Skin of body (tissue), 2 donors: ENCODE results near the gene PHRF1. TPM values are rescaled to one million over a fixed set of nuclear protein-coding genes. Genes with fewer than 3 reads are reported as not detected.

Source experiments
- DNase-seq: peaks from one replicate; lab custom pipeline; 2025; lab: John Stamatoyannopoulos, UW
- total RNA-seq: library from RNA; depleted of rRNA; stranded (reverse); fragments of >200 nt; gene quantifications from one replicate; pipeline ENCODE4 v1.2.3, GENCODE V29; 2014

Gene PHRF1
- total RNA-seq, 1 donor from 2014 or later: 18.8 TPM

DNA sequence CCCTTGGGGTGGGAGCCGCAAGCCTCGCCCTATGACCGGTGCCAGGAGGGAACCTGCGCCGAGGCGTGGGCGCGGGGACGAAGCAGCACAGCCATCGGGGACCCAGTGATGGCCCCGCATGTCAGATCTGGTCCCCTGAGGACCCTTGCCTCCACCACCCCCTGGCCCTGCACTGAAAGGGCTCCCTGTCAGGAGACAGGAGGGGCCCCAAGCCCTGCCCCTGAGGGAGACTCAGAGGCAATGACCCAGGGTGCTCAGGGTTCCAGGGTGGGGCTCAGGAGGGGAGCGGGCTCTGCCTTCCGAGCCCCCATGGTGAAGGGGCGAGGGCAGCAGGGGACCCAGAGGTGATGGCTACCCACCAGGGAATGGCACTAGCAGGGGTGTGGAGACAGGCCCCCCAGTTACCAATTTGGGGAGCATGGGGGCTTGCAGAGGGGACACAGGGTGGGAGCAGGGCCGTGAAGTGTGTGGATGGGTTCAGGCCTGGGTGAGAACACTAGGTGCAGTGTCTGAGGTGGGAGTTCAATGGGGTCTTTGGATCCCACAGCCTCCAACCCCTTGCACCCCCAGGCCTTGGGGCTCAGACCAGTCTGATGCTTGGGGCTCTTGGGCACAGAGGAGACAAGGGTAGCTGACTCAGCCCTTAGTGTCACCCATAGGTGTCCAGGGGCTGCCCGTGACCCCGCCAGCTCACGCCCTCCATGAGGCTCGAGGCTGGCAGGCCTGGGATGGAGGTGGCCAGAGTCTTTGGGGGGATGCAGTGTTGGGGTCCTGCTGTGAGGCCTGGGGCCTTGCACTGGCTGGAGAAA is 38.4 kb upstream of the PHRF1 start:
- no peak for DNase-seq

DNA sequence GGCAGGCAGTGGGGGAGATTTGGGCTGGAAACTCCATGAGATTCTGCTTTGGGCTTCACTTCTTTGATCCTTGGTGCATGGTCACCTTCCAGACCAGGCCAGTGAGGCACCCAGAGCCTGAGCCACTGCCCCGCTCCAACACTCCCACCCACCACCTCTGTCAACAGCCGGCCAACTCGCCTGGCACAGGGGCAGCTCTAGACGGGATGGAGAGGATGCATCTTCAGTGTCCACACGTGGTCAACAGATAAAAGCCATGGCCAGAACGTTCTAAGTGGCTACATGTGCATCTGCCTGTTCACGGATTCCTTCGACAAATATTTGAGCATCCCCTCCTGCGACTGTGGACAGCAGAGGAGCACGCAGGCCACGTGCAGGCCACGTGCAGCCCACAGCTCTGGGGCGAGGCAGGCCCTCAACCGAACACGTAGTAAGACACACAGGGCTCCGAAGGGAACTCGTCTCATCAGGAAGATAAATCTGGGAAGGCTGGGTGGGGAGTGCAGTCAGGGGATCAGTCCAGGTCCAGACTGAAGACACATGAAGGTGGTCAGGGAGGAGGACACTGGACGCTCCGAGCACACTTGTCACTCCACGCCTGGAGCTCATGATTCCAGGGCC is 37.7 kb upstream of the PHRF1 start:
- no peak for DNase-seq

DNA sequence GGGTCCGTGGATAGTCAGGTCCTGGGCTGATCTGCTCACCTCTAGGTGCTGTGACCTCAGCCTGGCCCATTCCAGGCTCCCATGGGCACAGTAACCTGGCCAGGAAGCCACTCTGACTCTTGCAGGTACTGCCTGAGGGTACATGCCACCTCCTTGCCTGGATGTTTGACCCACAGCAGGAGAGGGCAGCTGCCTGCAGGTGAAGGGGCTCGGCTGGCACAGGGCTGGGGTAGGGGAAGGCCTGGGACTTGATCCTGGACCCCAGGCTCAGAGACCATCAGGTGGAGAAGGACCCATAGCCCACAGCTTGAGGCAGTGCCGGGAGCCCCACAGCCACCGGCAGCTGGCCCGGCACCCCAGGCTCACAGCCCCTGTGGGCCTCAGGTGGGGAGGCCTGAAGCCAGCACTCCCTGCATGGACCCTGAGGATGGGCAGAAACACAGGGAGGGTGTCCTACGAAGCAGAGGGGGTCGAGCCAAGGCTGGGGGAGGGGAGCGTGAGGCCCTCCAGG is 36.2 kb upstream of the PHRF1 start:
- DNase-seq: no peak

DNA sequence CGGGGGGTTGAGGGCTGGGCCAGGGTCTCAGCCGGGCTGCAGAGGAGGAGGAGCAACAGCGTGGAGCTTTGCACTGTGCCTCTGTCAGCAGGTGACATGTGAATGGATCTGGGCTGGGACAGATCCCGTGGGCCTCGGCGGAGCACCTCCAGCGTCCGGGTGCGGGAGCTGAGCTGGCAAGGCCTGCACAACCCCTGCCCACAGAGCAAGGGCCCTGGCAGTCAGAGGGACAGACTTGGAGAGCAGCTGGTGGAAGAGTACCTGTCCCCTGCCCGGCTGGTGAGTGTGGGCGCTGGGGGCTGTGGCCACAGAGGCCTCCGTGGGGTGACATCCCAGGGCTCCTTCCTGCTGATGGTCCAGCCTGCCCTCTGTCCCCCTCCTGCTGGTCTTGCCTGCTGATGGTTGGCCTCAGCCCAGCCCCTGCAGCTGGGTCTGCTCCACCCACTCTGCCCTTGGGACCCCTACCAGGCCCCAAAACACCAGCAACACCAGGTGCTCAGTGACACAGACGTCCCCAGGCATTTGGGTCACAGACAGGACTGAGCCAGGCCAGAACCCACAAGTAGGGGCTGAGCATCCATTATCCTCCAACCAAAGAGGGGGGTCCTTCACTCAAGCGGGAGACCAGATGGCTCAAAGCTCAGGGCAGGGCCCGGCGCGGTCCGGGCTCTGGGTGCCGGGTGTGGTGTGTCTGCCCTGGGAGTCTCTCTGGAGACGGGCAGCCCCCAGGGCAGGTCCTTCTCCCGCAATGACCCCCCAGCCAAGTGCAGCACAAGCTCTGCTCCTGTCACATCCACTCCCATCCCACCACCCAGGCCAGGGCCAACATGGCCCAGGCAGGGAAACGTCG is 35.5 kb upstream of the PHRF1 start:
- DNase-seq: no peak

DNA sequence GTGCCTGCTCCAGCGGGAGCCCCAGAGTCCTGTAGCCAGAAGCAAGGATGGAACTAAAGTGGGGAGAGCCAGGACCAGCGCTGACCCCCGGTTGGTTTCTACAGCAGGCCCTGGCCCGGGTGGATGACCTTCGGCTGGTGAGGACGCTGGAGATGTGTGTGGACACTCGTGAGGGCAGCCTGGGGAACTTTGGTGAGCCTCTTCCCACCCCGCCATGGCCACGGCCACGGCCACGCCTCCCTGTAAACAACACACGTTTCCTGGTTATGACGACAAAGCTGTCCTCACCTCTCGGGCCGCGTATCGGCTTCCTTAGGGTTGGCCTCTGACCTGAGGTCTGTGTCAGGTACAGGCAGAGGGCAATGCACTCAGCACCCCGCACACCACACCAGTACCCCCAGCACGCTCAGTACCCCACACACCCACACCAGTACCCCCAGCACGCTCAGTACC is 34.8 kb upstream of the PHRF1 start:
- DNase-seq: no peak

DNA sequence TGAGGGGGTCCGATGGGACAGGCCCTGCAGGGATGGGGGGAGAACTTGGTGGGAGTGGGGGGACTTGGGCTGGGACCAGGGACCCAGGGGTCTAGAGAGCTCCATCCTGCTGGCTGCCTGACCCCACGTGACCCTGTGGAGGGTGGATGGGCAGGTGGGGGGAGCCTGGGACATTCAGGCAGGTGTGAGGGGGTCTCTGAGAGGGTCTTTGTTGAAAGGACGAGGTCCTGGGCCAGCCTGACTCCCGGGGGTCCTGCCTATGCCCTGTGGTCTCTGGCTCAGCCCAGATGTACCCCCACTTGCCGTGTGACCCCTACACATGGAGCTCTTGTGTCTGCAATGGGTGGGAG is 31.5 kb upstream of the PHRF1 start:
- DNase-seq: no peak

DNA sequence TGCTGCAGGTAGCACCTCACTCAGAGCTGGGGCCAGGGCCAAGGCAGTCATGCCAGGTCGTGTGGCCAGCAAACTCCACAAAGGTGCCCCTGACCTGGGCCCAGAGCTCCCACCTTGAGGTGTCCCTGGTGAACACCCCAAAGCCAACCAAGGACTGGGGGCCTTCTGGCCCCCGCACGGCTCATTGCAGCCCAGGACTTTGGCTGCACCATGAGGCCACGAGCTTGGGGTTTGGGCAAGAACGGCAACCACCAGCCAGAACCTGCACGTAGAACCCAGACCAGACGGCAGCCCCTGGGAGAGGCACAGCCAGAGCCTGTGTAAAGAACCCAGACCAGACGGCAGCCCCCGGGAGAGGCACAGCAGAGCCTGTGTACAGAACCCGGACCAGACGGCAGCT is 31.1 kb upstream of the PHRF1 start:
- no peak for DNase-seq

DNA sequence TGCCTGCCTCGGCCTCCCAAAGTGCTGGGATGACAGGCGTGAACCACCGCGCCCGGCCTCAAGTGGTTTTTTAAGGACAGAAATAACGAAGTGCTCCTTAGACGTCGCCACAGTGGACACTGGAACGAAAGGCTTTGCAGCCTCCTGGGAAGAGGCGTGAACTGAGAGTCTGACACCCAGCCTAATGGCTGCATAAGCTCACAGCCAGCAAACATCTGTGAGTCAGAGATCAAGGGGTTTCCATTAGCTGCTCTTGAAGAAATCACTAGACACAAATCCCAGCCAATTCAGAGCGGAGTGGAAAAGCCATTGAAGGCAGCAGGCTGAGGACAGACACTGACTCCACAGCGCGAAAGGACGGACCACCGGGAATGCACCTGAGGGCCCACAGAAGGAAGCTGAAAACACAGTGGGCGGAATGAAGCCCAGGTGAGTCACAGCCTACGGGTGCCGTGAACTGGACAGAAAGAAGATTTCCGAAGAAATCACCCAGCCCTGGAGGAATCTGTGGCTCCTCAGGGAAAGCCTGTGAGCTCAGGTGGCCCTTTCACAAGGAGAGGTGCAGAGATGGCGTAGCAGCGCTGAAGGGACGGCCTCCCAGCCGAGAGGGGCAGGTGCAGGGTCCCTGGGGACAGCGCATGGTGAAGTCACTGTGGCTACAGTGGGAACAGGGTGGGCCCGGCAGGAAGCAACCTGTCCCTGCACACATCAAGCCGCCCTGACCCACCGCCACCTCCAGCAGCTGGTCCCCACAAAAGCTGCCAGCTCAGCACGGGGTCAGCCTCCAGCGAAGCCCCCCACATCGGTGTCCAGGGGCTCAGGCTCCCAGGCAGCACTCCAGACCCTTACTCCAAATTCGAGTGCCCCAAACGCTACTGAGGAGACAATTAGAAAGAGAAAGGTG is 27.3 kb upstream of the PHRF1 start:
- no peak for DNase-seq

DNA sequence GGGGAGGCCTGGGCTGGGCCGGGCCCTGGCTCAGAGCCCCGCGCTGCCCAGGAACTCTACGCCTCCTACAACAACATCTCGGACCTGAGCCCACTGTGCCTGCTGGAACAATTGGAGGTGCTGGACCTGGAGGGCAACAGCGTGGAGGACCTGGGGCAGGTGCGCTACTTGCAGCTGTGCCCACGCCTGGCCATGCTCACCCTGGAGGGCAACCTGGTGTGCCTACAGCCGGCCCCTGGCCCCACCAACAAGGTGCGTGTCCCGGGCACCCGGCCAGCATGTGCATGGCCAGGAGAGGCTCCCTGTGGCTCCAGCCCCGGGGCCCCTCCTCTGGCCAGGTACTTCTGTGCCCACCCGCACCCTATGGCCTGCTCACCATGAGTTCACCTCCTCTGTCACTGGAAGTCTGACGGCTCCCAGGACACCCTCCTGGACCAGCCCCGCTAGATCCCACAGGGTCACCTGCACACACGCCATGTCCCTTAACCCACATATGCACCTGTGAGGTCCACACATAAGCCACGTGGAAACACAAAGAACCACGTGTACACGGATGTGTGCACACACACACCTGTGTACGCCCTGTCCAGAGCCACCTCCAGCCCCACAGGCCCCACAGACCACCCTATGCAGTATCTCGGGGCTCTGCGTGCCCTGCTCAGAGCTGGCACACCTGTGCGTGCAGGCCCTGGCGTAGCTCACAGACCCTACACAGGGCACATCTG is 26.1 kb upstream of the PHRF1 start:
- DNase-seq: no peak

DNA sequence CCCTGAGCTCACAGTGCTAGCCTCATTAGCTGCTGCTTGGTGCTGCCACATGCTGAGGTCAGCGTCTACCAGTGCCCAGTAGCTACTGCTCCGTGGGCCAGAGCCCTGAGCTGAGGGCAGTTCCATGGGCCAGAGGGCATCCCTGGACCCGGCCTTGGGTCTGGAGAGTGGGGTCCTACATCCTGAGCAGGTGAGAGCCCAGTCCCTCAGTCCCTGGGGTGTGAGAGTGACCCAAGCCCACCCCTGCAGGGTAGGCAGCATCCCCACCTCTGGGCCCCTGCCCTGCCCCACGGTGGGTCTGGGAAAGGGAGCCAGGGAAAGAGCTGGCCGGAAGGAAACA is 25.6 kb upstream of the PHRF1 start:
- DNase-seq: no peak

DNA sequence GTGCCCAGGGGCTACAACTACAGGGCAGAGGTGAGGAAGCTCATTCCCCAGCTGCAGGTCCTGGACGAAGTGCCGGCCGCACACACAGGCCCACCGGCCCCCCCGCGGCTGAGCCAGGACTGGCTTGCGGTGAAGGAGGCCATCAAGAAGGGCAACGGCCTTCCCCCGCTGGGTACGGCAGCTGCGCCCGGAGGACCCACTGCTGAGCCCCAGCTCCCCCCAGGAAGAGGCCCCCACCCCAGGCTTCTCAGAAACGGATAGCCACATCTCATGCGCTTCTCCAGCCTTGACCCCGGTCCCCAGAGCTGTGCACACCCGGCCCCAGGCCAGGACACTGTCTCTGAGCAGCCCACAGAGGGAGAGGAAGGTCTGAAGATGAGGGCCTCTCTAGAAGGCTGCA is 25.1 kb upstream of the PHRF1 start:
- no peak for DNase-seq

DNA sequence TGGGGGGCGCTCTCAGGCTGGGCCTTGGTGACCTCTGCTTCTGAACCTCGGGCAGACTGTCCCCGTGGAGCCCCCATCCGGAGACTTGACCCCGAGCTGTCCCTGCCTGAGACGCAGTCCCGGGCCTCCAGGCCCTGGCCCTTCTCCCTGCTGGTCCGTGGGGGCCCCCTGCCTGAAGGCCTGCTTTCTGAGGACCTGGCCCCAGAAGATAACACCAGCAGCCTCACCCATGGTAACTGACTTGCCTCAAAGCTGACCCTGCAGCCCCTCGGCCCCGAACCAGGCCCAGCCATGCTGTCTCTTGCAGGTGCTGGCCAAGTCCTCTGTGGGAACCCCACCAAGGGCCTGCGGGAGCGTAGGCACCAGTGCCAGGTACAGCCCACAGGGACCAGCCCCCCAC is 24.7 kb upstream of the PHRF1 start:
- no peak for DNase-seq

DNA sequence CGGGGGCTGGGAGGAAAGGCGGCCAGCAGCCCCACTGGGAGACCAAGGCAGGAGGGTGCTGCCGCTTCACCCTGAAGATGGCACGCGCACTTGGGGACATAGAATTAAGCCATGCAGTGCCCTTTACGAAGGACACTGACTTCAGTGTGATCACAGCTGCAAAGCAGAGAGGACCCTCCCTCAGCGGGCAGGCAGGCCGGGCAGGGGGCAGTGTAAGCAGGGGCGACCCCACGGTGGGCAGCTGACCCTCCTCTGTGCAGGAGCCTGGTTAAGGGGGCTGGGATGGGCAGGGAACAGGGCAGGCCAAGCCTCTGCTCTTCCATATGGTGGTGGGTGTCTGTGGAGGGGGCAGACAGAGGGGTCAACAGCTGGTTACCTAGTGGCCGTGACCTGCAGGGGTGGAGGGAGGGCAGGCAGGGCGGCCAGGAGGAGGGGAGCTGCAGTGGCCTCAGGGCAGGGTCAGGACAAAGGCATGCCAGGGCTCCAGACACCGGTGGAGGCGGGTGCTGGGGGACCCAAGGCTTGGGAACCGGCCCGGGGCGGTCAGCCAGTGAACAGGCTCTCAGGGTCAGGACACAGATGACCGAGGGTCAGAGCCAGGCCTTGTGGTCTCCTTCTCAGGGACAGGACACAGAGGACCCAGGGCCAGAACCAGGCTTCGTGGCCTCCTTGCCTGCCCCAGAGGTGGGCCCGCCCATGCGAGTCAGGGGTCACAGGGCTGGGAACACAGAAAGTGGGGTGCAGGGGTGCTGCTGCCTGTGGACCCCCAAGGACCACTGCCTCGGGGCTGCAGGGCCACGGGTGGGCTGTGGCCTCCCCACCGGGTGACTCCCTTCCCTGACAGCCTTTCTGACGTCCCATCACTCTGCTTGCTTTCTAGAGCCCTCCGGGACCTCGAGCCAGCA is 22.9 kb upstream of the PHRF1 start:
- no peak for DNase-seq

DNA sequence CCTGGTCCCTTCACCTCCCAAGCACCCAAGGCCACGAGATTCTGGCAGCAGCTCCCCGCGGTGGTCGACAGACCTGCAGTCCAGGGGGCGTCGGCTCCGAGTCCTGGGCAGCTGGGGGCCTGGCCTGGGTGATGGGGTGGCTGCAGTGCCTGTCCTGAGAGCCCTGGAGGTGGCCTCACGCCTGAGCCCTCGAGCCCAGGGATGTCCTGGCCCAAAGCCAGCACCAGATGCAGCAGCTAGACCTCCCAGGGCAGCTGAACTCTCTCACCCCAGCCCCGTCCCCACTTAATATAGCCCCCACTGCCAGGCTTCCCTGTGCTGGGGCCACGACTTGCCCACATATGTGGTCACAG is 22.3 kb upstream of the PHRF1 start:
- DNase-seq: no peak

DNA sequence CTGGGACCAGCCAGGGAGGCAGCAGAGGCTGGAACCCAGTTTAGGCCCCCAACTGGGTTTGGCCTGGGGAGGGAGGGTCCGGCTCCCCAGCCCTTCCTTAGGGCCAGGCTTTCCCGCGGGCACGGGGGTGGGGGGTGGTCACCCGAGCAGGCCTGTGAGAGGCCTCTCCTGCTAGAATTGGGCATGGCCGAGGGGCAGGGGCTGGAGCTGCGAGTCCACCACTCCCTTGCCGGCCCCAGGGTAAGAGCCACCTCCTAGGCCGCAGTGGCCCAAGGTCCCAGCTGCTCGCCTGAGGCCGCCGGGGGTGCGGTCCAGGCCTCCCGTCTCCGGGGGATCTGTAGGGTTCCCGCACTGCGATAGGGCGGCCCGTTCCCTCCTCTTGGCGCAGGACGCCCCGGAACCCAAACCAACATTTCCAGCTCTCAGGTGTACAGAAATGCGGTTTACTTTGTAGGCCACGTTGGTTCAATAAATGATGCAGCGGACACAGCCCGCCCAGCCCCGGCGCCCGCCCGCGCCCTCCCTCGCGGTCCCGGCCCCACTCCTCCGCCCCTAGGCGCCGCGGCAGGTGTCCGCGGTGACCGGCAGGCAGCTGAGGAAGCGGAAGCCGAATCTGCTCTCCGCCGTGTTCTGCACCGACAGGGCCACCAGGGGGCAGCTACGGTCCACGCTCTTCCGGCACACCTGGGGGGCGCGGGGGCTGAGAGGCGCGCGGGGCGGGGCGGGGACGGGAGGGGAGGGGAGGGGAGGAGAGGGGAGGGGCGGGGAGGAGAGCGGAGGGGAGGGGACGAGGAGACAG is 21.6 kb upstream of the PHRF1 start:
- no peak for DNase-seq

DNA sequence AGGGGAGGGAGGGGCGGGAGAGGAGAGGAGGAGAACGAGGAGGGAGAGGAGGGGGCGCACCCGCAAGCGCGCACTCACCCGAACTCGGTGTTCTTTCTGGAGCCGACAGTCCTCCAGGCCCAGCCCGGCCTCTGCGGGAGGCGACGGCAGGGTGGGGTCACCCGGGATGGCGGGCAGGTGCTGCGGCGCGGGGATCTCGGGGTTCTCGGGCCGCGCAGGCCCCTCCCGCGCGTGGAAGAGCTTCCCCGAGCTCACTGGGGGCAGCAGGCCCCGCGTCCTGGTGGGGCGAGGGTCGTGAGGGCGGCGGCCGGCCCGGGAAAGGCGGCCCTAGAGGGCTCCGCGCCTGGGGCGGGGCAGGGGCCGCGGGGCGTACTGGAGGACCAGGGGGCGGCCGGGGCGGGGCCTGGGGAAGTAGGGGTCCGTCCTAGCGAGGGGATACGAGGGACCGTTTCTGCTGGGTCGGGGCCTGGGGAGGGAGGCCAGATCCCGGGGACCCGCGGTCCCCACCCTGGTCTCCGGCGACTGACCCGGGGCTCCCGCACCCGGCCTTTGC is 21.0 kb upstream of the PHRF1 start:
- no peak for DNase-seq

DNA sequence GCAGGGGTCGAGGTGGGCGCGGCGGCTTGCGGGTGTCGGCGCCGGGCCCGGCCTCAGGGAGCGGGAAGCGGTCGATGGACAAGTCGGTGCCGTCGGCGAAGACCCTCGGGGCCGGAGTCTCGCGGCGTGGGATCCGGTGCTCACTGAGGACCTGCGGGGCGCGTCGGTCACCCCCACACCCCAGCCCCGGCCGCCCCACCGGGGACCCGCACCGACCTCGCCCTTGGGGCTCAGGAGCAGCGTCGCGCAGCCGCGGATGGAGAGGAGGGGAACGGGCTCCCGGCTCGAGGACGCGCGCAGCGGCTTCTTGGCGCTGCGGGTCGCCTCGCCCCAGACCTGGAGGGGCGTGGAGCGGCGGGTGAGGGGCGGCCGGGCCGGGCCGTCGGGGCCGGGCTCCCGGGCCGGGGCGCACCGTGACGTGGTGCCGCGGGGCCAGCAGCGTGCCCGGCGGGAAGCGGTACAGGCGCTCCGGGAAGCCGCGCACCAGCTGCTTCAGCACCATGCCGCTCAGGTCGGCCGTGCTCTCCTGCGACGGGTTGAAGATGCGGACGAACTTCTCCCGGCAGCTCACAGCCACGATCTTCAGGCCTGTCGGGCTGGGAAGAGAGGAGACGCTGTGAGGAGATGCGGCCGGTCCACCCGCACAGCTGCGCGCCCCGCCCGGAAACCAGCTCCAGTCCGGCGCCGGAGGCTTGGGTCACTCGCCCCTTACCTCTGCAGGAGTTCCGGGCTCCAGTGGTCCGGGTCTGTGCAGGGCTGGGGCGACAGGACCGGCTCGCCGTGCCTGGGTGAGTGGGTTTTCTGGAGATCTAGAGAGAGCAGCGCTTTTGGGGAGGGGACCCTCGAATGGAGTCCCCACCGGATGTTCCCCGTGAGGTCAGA is 20.2 kb upstream of the PHRF1 start:
- DNase-seq: no peak
